NB4 (cell line): ENCODE results near the gene SNAPC3.
"Not testable (repeated sequence)": the region's sequence is repeated elsewhere in the genome, so short reads cannot be mapped to it uniquely, and the experiment has no call there.

Experiments used
- DNase-seq: peaks from one replicate; pipeline ENCODE4 v3.0.0; 2010; ENCODE audit warnings: low read depth
- H3K4me3 ChIP-seq: one replicate; pipeline ENCODE4 v1.5.1; 2011; ENCODE audit warnings: mild to moderate bottlenecking, low read depth, low read length, moderate library complexity
- MYC ChIP-seq: IDR thresholded peaks from 2 replicates; pipeline ENCODE4 v1.6.1; 2011; ENCODE audit warnings: low read depth, low read length
- POLR2A ChIP-seq: IDR thresholded peaks from 2 replicates; pipeline ENCODE4 v1.6.1; 2011; ENCODE audit warnings: mild to moderate bottlenecking; ENCODE audit not compliant: insufficient read length; ENCODE audit errors: extremely low read depth
- TF ChIP-seq, protein P1 (sequence below): IDR thresholded peaks from 2 replicates; pipeline ENCODE4 v1.6.1; 2011; ENCODE audit warnings: low read depth, low read length
- TF ChIP-seq, protein P2 (sequence below): IDR thresholded peaks from one replicate; pipeline ENCODE4 v1.5.1; 2012; ENCODE audit warnings: low read depth, low read length

SNAPC3 gene

DNA sequence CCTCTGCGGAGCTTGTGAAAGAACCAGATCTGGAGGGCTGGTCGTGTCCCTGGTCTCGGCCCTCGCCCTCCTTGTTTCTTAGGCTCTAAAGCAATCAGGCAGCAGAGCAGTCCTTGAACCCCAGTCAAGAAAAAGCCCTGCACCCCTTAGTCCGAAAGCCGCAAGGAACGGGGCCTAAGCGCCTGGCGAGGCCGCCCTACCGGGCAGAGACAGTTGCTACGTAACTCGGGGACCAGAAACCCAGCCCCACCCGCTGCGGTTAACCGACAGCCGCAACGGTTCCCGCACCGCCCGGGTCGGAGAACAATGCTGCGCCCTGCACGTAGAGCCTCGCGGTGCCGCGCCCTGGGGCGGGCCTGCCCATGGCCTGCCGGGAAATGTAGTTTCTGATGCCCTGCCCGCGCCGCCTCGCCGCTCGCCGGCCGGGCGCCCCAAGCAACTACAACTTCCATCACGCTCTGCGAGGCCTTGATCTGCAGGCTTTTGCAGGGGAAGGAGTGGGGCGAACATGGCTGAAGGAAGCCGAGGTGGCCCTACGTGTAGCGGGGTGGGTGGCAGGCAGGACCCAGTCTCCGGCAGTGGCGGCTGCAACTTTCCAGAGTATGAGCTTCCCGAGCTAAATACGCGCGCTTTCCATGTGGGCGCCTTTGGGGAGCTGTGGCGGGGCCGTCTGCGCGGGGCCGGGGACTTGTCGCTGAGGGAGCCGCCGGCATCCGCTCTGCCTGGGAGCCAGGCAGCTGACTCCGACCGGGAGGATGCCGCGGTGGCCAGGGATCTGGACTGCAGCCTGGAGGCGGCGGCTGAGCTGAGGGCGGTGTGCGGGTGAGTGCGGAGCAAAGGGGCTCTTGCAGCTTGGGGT is at the start of gene SNAPC3:
SNAPC3 (plus strand) TSS at position 505 of the 859 bp plus-strand sequence; CDS start at position 509, 4 bp downstream.
- DNase-seq: peak; percentile 100
- TF ChIP-seq, protein P1, sequence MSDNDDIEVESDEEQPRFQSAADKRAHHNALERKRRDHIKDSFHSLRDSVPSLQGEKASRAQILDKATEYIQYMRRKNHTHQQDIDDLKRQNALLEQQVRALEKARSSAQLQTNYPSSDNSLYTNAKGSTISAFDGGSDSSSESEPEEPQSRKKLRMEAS: peak; percentile 84
- TF ChIP-seq POLR2A: peak; percentile 84
- TF ChIP-seq MYC: peak; percentile 75
- TF ChIP-seq, protein P2, sequence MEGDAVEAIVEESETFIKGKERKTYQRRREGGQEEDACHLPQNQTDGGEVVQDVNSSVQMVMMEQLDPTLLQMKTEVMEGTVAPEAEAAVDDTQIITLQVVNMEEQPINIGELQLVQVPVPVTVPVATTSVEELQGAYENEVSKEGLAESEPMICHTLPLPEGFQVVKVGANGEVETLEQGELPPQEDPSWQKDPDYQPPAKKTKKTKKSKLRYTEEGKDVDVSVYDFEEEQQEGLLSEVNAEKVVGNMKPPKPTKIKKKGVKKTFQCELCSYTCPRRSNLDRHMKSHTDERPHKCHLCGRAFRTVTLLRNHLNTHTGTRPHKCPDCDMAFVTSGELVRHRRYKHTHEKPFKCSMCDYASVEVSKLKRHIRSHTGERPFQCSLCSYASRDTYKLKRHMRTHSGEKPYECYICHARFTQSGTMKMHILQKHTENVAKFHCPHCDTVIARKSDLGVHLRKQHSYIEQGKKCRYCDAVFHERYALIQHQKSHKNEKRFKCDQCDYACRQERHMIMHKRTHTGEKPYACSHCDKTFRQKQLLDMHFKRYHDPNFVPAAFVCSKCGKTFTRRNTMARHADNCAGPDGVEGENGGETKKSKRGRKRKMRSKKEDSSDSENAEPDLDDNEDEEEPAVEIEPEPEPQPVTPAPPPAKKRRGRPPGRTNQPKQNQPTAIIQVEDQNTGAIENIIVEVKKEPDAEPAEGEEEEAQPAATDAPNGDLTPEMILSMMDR: no peak
- peak within 1 kb of the TSS; percentile 85 for H3K4me3 ChIP-seq

DNA sequence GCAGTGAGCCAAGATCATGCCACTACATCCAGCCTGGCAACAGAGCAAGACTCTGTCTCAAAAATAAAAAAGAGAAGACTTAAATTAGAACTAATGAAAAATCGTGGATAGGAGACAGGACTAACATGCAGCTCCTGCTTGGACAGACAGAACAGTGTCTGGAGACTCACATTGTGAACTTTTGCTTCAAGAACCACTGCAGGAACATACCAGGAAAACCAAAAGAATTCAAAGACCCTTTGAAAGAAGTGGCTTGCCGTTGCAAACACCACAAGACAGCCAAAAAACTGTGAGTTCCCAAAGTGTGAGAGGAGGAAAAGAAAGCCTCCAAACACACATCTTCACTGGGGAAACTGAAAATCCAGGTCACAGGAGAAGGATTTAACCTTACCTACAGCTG is 48.8 kb upstream of the SNAPC3 start:
- no peak for DNase-seq
- TF ChIP-seq, protein P2: no peak
- TF ChIP-seq MYC: no peak
- TF ChIP-seq, protein P1: no peak
- no peak for TF ChIP-seq POLR2A
- no peak overlapping the region for H3K4me3 ChIP-seq

DNA sequence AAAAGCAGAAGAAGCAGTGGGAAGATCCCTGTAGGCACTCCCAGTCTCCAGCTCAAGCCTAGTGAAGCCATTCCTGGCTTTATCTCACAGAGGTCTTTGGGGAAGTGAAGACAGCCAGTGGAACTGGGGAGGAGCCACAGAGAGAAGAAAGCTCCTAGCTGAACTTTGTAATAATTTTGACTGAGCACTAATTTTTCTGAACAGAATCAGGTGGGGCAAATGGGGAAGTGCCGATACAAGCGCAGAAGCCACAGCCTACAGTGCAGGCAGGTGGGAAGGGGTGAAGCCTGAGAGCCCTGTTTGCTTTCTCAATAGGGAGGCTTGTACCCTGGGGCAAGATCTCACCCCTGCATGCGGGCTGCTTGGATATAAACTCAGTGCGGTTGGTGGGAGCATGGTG is 48.4 kb upstream of the SNAPC3 start:
- TF ChIP-seq POLR2A: no peak
- TF ChIP-seq, protein P1: no peak
- TF ChIP-seq MYC: 0 out of 2 replicates have a peak, but pooled peaks have one; percentile 12
- DNase-seq: peak; percentile 51
- no peak overlapping the region for H3K4me3 ChIP-seq

DNA sequence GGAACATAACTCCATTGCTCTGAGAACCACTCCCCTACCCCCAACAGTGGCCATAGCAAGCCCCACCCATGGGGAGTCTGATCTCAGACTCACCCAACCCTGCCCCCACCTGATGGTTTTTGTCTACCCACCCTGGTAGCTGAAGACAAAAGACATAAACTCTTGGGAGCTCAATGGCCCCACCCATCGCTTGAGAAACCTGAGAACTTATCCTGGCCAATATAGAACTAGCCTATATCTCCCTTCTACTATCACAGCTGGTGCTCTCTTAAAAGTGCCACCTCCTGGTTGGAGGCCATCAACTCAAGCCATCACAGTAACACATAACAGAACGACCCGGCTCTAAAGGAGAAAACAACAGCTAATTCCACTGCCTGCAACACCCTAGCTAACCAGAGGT is 47.9 kb upstream of the SNAPC3 start:
- TF ChIP-seq POLR2A: no peak
- TF ChIP-seq, protein P1: no peak
- no peak for TF ChIP-seq MYC
- TF ChIP-seq, protein P2: no peak
- no peak for DNase-seq

DNA sequence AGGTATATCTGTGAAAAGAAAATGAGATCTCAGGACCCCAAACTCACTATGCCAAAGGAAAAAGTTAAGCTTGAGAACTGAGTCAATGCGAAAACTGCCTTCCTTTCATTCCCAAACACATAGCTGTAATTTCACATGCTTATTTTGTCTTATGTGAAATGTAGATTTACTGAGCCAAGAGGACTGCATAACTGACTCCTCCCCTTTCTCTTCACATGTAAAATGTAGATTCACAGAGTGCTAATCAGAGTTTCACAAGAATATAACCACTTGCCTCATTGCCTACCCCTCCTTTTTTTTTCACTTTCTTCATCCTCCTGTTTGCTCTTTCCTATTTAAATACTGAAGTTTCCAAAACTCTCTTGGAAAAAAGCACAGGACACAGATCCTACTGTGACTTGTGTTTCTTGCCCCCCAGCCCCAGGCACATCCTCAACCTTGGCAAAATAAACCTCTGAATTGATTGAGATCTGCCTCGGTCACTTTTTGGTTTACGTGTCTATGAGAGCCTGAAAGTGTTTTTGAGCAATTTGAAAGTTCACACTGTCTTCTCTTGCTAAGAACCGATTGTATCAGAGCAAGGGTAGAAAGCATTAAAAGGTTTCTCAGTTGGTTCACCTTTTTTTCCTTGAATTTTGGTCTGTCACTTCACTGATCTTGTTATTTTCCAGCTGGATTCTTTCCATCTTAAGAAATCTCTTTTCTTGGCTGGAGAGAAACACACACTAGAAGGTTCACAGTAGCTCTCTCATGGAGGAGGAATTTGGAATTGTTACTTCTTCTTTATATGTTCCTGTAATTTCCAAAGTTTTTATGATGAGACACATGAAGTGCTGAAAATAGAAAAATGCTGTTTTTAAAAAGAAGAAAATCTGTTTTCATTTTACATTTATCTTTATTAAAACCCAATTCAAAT is 44.8 kb upstream of the SNAPC3 start:
- peak; percentile 12 for DNase-seq
- TF ChIP-seq, protein P2: no peak
- TF ChIP-seq, protein P1: no peak
- TF ChIP-seq MYC (no peak), POLR2A (no peak)
- no peak overlapping the region for H3K4me3 ChIP-seq

More for the DNA sequence above, 47.9 kb upstream of the SNAPC3 start:
- no peak overlapping the region for H3K4me3 ChIP-seq

DNA sequence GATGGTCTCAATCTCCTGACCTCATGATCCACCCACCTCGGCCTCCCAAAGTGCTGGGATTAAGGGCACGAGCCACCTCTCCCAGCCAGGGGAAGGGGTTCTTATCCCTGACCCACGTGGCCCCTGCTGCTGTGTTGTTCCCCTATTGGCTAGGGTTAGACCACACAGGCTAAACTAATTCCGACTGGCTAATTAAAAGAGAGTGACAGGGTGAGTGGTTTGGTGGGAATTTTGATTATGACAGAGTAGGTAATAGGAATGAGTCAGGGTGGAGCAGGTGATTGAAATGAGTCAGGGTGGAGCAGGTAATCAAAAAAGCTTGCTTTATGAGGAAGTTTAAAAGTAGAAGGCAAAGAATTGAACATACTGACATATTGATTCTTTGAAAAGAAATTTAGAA is 43.4 kb upstream of the SNAPC3 start:
- H3K4me3 ChIP-seq, DNase-seq: not testable (repeated sequence)

DNA sequence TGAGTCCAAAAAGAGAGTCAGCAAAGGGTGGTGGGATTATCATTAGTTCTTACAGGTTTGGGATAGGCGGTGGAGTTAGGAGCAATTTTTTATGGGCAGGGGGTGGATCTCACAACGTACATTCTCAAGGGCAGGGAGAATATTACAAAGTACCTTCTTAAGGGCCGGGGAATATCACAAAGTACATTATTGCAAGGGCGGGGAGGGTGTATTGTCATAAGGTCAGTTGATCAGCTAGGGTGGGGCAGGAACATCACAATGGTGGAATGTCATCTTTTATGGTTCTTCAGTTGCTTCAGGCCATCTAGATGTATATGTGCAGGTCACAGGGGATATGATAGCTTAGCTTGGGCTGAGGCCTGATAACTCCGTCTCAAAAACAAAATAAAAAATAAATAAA is 42.8 kb upstream of the SNAPC3 start:
- DNase-seq, H3K4me3 ChIP-seq: not testable (repeated sequence)
